NCI-H2171 treated with DMSO at 0.1 percent for 48 hours (cell line): Measurements from ENCODE around the gene ZMYND8.
"Not testable (repeated sequence)": the region's sequence is repeated elsewhere in the genome, so short reads cannot be mapped to it uniquely, and the experiment has no call there.

ENCODE experiments used
- DNase-seq: peaks from one replicate; lab custom pipeline; 2025; lab: John Stamatoyannopoulos, UW

The ZMYND8 gene

GRCh38 chr20:47370850-47371782, 14.6 kb upstream of the ZMYND8 start:
- DNase-seq = no peak

DNA sequence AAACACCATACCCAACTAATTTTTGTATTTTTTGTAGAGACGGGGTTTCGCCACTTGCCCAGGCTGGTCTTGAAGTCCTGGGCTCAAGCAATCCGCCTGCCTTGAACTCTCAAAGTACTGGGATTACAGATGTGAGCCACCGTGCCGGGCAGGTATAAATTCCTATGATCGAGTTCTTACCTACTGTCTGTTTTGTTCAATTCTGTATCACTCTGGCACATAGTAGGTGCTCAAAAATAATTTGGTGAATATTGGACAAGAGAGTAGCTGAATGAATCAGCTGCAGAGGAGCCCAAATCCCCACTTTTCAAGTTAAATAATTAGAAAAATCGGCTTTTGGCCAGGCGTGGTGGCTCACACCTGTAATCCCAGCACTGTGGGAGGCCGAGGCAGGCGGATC, 13.7 kb upstream of the ZMYND8 start:
- DNase-seq = no peak

GRCh38 chr20:47368301-47368700, 11.8 kb upstream of the ZMYND8 start:
- DNase-seq = no peak

DNA sequence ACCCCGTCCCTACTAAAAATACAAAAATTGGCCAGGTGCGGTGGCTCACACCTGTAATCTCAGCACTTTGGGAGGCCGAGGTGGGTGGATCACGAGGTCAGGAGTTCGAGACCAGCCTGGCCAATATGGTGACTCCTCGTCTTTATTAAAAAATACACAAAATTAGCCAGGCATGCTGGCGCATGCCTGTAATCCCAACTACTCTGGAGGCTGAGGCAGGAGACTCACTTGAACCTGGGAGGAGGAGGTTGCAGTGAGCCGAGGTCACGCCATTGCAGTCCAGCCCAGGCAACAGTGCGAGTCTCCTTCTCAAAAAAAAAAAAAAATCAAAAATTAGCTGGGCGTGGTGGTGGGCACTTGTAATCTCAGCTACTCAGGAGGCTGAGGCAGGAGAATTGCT, 9.8 kb upstream of the ZMYND8 start:
- not testable (repeated sequence) for DNase-seq

DNA sequence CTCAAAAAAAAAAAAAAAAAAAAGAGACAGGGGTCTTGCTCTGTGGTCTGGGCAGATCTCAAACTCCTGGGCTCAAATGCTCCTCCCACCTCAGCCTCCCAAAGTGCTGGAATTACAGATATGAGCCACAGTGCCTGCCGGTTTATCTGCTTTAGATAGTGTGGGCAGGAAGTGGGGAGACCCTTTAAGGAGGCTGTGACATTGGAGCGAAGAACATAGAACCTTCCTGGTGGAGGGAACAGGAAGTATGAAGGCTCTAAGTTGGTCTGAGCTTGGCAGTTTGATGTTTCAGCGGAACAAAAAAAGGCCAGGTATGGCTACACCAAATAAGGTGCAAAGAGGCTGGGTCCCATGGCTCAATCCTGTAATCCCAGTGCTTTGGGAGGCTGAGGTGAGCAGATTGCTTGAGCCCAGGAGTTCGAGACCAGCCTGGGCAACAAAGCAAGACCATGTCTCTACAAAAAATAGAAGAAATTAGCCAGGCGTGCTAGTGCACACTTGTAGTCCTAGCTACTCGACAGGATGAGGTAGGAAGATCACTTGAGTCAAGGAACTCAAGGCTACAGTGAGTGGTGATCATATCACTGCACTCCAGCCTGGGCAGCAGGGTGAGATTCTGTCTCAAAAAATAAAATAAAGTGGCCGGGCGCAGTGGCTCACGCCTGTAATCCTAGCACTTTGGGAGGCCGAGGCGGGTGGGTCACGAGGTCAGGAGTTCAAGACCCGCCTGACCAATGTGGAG, 8.7 kb upstream of the ZMYND8 start:
- DNase-seq = no peak

GRCh38 chr20:47362361-47363219, 6.1 kb upstream of the ZMYND8 start:
- DNase-seq = no peak

- peak; percentile 88 for DNase-seq
Observed at GRCh38 chr20:47361057-47361915, 4.8 kb upstream of the ZMYND8 start.

DNA sequence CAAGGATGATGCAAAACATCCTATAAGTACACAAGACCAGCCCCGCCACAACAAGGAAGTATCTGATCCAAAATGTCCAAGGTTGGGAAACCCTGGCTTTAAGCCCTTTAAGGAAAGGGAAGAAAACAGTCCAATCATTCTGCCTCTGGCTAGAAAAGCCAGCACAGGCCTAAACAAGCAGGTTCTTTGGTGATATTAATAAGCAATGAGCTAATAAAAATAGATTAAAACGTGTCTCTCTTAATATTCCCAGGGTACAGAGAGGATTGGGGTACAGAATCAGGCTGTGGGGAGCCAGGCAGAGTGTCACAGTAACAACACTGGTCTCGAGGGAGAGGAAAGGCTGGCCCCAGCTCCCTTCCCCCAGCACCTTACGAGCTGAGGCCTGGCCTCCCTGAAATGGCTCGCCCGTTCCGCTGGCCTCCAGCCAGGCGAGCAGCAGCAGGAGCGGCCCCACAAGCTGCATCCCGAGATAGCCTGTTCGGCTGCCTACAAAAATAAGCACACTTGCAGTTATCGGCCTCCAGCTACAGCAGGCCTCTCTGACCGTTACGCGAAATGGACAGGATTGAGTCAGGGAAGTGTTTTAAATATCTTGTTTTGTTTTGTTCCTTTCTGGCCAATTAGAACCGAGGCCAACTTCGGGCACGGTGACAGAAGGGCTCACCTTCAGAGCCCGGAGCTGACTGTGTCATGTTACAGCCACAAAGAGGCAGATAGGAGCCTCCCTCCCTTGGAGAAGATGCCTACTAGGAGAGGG, 4.0 kb upstream of the ZMYND8 start:
- peak; percentile 99 for DNase-seq

- no peak for DNase-seq
Observed at GRCh38 chr20:47359530-47360296, 3.2 kb upstream of the ZMYND8 start.

- DNase-seq = peak; percentile 75
Observed at GRCh38 chr20:47358672-47359529, 2.4 kb upstream of the ZMYND8 start.

- peak; percentile 56 for DNase-seq
Observed at GRCh38 chr20:47358039-47358671, 1.7 kb upstream of the ZMYND8 start.

DNA sequence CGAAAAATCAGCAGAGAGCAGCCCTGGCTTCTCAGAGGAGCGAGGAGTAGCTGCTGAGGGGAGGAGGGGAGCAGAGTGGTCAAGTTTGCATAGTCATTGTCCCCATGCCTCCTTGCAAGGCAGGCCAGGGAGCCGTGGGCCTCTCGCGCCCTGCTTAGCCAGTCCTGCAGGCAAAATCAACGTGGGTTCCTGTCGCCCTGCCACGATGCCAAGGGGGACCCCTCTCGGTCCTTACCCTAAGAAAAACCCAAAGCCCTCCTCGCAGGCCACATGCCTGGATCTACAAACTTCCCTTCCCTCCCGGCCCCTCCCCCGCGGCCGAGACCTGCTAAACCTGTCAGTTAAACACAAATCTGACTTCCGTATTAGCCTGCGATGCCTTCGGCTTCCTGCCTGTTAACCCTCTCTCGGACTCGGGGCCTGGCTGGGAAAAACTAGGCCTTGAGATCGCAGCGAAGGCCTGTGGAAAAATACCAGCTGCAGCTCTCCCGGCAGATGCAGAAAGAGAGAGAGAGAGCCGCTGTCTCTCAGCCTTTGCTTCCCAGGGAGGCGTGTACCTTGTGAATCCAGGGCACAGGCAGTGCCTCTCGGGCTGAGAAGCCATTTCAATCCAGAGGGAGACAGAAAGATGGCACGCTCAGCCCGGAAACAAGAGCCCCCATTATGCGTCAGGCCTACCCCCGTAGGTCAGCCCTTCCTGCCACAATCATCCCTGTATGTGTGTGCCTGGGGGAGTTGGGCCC, 968 bp upstream of the ZMYND8 start:
- DNase-seq = peak; percentile 95

- DNase-seq = no peak
Observed at GRCh38 chr20:47356220-47356525, 326 bp downstream of the ZMYND8 start.

DNA sequence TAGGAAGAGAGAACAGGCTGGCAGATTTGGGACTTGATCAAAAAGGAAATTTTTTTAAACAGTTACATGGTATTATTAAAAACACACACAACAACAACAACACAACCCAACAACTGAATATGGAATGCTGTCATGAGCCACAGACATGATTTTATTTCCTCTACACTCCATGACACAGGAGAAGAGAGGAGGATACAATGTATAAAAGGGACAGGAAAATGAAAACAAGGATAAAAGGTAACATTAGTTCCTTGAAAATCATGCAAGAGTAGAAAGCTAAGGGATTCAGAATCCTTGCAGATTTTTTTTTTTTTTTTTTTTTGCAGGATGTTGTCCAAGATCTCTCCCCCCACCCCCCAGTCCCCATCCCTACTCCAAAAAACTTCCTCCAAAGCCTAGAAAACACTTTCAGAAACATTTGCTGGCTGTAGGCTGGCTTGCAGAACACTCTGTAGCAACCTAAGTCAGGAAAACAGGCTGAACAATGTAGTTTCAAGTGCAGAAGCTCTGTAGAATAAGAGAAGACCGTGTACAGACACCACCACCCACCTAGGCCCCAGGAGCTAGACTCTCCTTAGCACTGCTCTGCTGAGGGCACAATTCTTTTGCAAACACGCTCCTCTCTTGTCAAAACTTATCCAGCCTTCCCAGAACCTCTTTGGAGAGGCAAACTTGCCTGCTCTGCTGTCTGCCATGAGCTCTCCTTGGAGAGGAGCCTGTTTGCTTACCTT, 845 bp downstream of the ZMYND8 start:
- DNase-seq = peak; percentile 54

DNA sequence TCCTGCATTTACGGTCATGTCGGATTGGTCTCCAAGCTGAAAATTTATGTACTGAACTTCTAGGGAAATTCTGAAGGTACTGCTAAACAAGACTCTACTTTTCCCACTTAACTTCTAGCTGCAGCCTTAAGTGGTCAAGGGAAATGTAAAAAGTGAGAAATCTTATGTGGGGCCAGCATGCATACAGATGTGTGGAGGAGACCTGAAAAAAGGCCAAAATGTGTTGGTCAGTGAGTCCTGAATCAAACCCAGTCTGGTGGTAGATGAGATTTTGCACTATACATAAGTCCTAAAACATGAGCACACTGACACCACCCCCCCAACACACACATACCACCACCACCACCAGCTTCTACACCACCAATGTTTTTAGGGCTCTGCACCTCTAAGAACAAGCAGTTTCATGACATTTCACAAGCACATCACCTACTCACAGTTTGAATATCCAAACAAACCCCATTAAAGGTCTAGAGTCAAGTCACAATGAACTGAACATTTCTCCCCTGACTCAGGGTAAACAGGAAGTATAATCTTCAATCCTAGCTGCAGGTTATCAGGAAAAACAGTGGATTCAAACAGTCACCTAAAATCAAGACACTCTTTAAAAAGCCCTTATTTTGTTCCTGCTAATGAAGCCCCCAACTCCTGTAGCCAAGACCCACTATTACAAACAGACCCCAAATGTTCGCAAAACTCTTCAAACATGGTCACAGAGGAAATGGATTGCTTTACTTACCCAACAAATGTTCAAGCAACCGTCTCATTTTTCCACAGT, 1.6 kb downstream of the ZMYND8 start:
- DNase-seq = no peak

DNA sequence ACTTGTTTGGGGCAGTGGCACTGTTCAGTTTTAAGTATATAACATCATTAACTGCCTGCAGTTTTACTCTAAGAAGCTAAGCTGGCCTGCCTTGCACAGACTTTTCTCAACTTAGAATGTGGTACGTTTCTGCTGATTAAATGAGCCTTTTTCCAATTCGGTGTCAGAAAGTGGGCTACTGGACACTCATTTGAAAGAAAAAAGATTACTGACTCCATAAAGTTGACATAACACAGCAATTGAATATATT, 2.1 kb downstream of the ZMYND8 start:
- no peak for DNase-seq
